Measurements from ENCODE around the gene P2RX7.
"Not testable (repeated sequence)": the region's sequence is repeated elsewhere in the genome, so short reads cannot be mapped to it uniquely, and the experiment has no call there.

P2RX7 gene

GRCh38 chr12:121224591-121224990 is 91.9 kb downstream of the P2RX7 start:
- no peaks in the 10 kb centered on the region for H3K36me3 ChIP-seq (ENCODE audit: control insufficient read depth, insufficient read depth, low read length)
- no peaks in the 10 kb centered on the region for H3K79me2 ChIP-seq
- no peaks in the 10 kb centered on the region for H3K9me3 ChIP-seq (ENCODE audit: control insufficient read depth, low read length)
- peak overlapping the region; percentile 42 for H3K4me2 ChIP-seq (ENCODE audit: low read length)
- peak overlapping the region; percentile 16 for H3K4me3 ChIP-seq (ENCODE audit: low read depth, low read length)
- H2AFZ ChIP-seq, result peak overlapping the region; percentile 51
- no peak for TF ChIP-seq CTCF (IDR thresholded peaks at IDR 0.05)
- no peak overlapping the region for H3K9ac ChIP-seq
- no peak overlapping the region for H3K27ac ChIP-seq
- peaks cover 8% of the 10 kb centered on the region for H3K4me1 ChIP-seq
- H3K27me3 ChIP-seq (ENCODE audit: control insufficient read depth, insufficient read depth, low read length), result no peaks in the 10 kb centered on the region

GRCh38 chr12:121226399-121226798 is 93.7 kb downstream of the P2RX7 start:
- Histone ChIP-seq H3K27ac (no peak overlapping the region), H3K4me1 (peaks cover 8% of the 10 kb centered on the region), H3K79me2 (no peaks in the 10 kb centered on the region), H3K4me3 (ENCODE audit: low read depth, low read length) (no peak overlapping the region), H2AFZ (no peak overlapping the region), H3K9ac (no peak overlapping the region), H3K36me3 (ENCODE audit: control insufficient read depth, insufficient read depth, low read length) (no peaks in the 10 kb centered on the region), H3K4me2 (ENCODE audit: low read length) (no peak overlapping the region), H3K27me3 (ENCODE audit: control insufficient read depth, insufficient read depth, low read length) (no peaks in the 10 kb centered on the region), H3K9me3 (ENCODE audit: control insufficient read depth, low read length) (no peaks in the 10 kb centered on the region)
- no peak for TF ChIP-seq CTCF (IDR thresholded peaks at IDR 0.05)

- H3K4me3 ChIP-seq (ENCODE audit: low read depth, low read length); H3K9ac ChIP-seq; H3K79me2 ChIP-seq; H3K27me3 ChIP-seq (ENCODE audit: control insufficient read depth, insufficient read depth, low read length); H3K4me2 ChIP-seq (ENCODE audit: low read length); H3K9me3 ChIP-seq (ENCODE audit: control insufficient read depth, low read length); H3K36me3 ChIP-seq (ENCODE audit: control insufficient read depth, insufficient read depth, low read length); H3K4me1 ChIP-seq: not testable (repeated sequence)
- H3K27ac ChIP-seq, result peak overlapping the region; percentile 81
- peak overlapping the region; percentile 84 for H2AFZ ChIP-seq
These were observed 94.2 kb downstream of the P2RX7 start for GRCh38 chr12:121226871-121227270.

GRCh38 chr12:121227294-121227693 is 94.6 kb downstream of the P2RX7 start:
- Histone ChIP-seq H3K4me1 (peaks cover 8% of the 10 kb centered on the region), H3K27me3 (ENCODE audit: control insufficient read depth, insufficient read depth, low read length) (no peaks in the 10 kb centered on the region), H2AFZ (peak overlapping the region; percentile 84), H3K36me3 (ENCODE audit: control insufficient read depth, insufficient read depth, low read length) (no peaks in the 10 kb centered on the region), H3K4me2 (ENCODE audit: low read length) (peak overlapping the region; percentile 35), H3K4me3 (ENCODE audit: low read depth, low read length) (no peak overlapping the region), H3K9me3 (ENCODE audit: control insufficient read depth, low read length) (no peaks in the 10 kb centered on the region), H3K9ac (no peak overlapping the region), H3K79me2 (no peaks in the 10 kb centered on the region), H3K27ac (peak overlapping the region; percentile 81)
- TF ChIP-seq CTCF (IDR thresholded peaks at IDR 0.05), result no peak

- no peaks in the 10 kb centered on the region for H3K36me3 ChIP-seq (ENCODE audit: control insufficient read depth, insufficient read depth, low read length)
- no peaks in the 10 kb centered on the region for H3K79me2 ChIP-seq
- no peak overlapping the region for H3K27ac ChIP-seq
- H3K9ac ChIP-seq, result no peak overlapping the region
- no peaks in the 10 kb centered on the region for H3K27me3 ChIP-seq (ENCODE audit: control insufficient read depth, insufficient read depth, low read length)
- peaks cover 8% of the 10 kb centered on the region for H3K4me1 ChIP-seq
- no peaks in the 10 kb centered on the region for H3K9me3 ChIP-seq (ENCODE audit: control insufficient read depth, low read length)
- TF ChIP-seq CTCF (IDR thresholded peaks at IDR 0.05), result no peak
- no peak overlapping the region for H3K4me2 ChIP-seq (ENCODE audit: low read length)
- no peak overlapping the region for H3K4me3 ChIP-seq (ENCODE audit: low read depth, low read length)
- no peak overlapping the region for H2AFZ ChIP-seq
These were observed 96.4 kb downstream of the P2RX7 start for GRCh38 chr12:121228919-121229665.

Measured in parathyroid adenoma (tissue), 2 donors.